ENCODE data around the gene WFDC1.

DNA sequence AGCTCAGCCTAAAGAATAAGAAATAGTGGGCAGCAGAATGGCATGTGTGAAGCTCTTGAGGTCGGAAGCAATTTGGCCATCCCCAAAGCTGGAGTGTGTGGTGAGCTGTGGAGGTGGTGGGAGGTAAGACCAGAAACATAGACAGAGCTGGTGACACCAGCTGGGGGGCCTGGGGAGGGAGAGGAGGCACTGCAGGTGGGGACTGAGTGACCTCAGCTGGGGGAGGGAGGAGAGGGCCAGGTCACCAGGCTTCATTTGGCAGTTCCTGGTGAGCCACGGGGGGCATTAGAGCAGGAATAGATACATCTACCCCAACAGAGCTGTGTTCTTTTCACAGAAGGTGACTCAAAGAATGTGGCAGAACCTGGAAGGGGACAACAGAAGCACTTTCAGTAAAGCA, 31.9 kb downstream of the WFDC1 start:
- TF ChIP-seq, protein P1, sequence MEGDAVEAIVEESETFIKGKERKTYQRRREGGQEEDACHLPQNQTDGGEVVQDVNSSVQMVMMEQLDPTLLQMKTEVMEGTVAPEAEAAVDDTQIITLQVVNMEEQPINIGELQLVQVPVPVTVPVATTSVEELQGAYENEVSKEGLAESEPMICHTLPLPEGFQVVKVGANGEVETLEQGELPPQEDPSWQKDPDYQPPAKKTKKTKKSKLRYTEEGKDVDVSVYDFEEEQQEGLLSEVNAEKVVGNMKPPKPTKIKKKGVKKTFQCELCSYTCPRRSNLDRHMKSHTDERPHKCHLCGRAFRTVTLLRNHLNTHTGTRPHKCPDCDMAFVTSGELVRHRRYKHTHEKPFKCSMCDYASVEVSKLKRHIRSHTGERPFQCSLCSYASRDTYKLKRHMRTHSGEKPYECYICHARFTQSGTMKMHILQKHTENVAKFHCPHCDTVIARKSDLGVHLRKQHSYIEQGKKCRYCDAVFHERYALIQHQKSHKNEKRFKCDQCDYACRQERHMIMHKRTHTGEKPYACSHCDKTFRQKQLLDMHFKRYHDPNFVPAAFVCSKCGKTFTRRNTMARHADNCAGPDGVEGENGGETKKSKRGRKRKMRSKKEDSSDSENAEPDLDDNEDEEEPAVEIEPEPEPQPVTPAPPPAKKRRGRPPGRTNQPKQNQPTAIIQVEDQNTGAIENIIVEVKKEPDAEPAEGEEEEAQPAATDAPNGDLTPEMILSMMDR (IDR thresholded peaks at IDR 0.05), result no peak
- TF ChIP-seq POLR2A (IDR thresholded peaks at IDR 0.05), result no peak
